HCT116 (cell line): Measurements from ENCODE around the gene TAC1. TPM values are rescaled to one million over a fixed set of nuclear protein-coding genes. Genes with fewer than 3 reads are reported as not detected.

Experiments
- ATAC-seq: fragments of 200-7000 bp; cut with Tn5 transposase; 2 replicates; pipeline ENCODE4 v1.9.1; 2020; ENCODE audit warnings: mild to moderate bottlenecking, moderate library complexity
- BruUV-seq: library from RNA; stranded (reverse); fragments of 400-500 nt; replicated peaks from 2 replicates; lab custom pipeline; 2021; lab: Mats Ljungman, UMichigan
- CTCF ChIA-PET: fragments of 300-600 bp; sonication (Branson Sonifier 250); formaldehyde crosslinking; loops from one replicate; lab custom pipeline; 2021; ENCODE audit warnings: antibody characterized with exemption; lab: Charles Lee
- POLR2A ChIA-PET: fragments of 300-600, 350-600 bp; sonication (Branson Sonifier 250); formaldehyde crosslinking; loops from one replicate; lab custom pipeline; 2021; ENCODE audit warnings: antibody characterized with exemption; lab: Charles Lee
- RAD21 ChIA-PET, 2 experiments: fragments of 300-600 bp; sonication (Branson Sonifier 250); formaldehyde crosslinking; loops; one replicate each; lab custom pipeline; 2023; ENCODE audit warnings: low total read pairs in 2 of 2; ENCODE audit not compliant: uncharacterized antibody in 2 of 2, unreplicated experiment in 2 of 2, low non-redundant PET in 1 of 2; lab: Charles Lee
- DNase-seq: peaks from one replicate; pipeline ENCODE4 v3.0.0-alpha.2; 2010; ENCODE audit warnings: low read depth, low spot score
- H2AFZ ChIP-seq: fragments of 200-600 bp; shearing (Covaris generic), sonication (generic); 2 replicates; pipeline ENCODE4 v1.6.1; 2017; ENCODE audit warnings: low read depth, mixed run types, mixed read lengths, antibody characterized with exemption, low read length; ENCODE audit not compliant: poor library complexity, severe bottlenecking
- H3K27ac ChIP-seq: 2 replicates; pipeline ENCODE4 v1.5.1; 2012; ENCODE audit warnings: low read depth, low read length
- H3K27me3 ChIP-seq: fragments of 200-600 bp; sonication (generic); 2 replicates; pipeline ENCODE4 v1.6.1; 2016; ENCODE audit warnings: mixed run types, low read length, mixed read lengths; ENCODE audit not compliant: insufficient read depth
- H3K36me3 ChIP-seq, 2 experiments: fragments of 200-500 bp in 1 of 2; fragments of 200-600 bp in 1 of 2; sonication (Bioruptor generic) in 1 of 2; sonication (generic) in 1 of 2; 2 replicates each; pipeline versions ENCODE4 v1.5.1 to v1.6.1; 2014 to 2016; ENCODE audit warnings: low read length in 2 of 2, inconsistent platforms in 1 of 2, mixed read lengths in 1 of 2, mixed run types in 1 of 2; ENCODE audit not compliant: insufficient read depth in 2 of 2, control insufficient read depth in 1 of 2
- H3K4me1 ChIP-seq, 2 experiments: fragments of 200-600 bp in 1 of 2; sonication (generic) in 1 of 2; 2 replicates each; pipeline versions ENCODE4 v1.5.1 to v1.6.1; 2012 to 2017; ENCODE audit warnings: low read length in 2 of 2, inconsistent platforms in 1 of 2, mild to moderate bottlenecking in 1 of 2, mixed read lengths in 1 of 2, mixed run types in 1 of 2, moderate library complexity in 1 of 2; ENCODE audit not compliant: insufficient read depth in 2 of 2, control insufficient read depth in 1 of 2
- H3K4me2 ChIP-seq: fragments of 200-600 bp; sonication (generic); 2 replicates; pipeline ENCODE4 v1.6.1; 2017; ENCODE audit warnings: mixed run types, low read length, mixed read lengths
- H3K4me3 ChIP-seq, 2 experiments: fragments of 200-600 bp in 1 of 2; sonication (generic) in 1 of 2; replicated peaks in 1 of 2; 2 replicates each; pipeline ENCODE4 v1.5.1; 2011 to 2016; ENCODE audit warnings: low read length in 2 of 2, control low read depth in 1 of 2, low read depth in 1 of 2, mild to moderate bottlenecking in 1 of 2, mixed read lengths in 1 of 2, mixed run types in 1 of 2
- H3K79me2 ChIP-seq: fragments of 200-600 bp; sonication (generic); 2 replicates; pipeline ENCODE4 v1.6.1; 2017; ENCODE audit warnings: mild to moderate bottlenecking, mixed run types, low read length, moderate library complexity, mixed read lengths; ENCODE audit not compliant: insufficient read depth
- H3K9ac ChIP-seq: fragments of 200-600 bp; sonication (generic); 2 replicates; pipeline ENCODE4 v1.6.1; 2016; ENCODE audit warnings: low read length, mixed read lengths
- H3K9me2 ChIP-seq: fragments of 200-600 bp; sonication (generic), shearing (Covaris generic); 2 replicates; pipeline ENCODE4 v1.6.1; 2017; ENCODE audit warnings: mixed run types, mild to moderate bottlenecking, moderate library complexity; ENCODE audit not compliant: insufficient read depth
- H3K9me3 ChIP-seq, 2 experiments: fragments of 200-500 bp in 1 of 2; fragments of 200-600 bp in 1 of 2; sonication (Bioruptor generic) in 1 of 2; sonication (generic) in 1 of 2; 2 replicates each; pipeline ENCODE4 v1.6.1; 2014 to 2017; ENCODE audit warnings: low read length in 2 of 2, mixed read lengths in 2 of 2, inconsistent platforms in 1 of 2, low read depth in 1 of 2, mild to moderate bottlenecking in 1 of 2, mixed run types in 1 of 2, moderate library complexity in 1 of 2; ENCODE audit not compliant: control insufficient read depth in 1 of 2, insufficient read depth in 1 of 2
- H4K20me1 ChIP-seq: fragments of 200-600 bp; sonication (generic), shearing (Covaris generic); 2 replicates; pipeline ENCODE4 v1.6.1; 2017; ENCODE audit warnings: mixed run types, mild to moderate bottlenecking, moderate library complexity; ENCODE audit not compliant: insufficient read depth
- CBX3 ChIP-seq: IDR thresholded peaks from 2 replicates; pipeline ENCODE4 v1.6.1; 2012; ENCODE audit warnings: low read depth
- CEBPB ChIP-seq: IDR thresholded peaks from 2 replicates; pipeline ENCODE4 v1.6.1; 2012; ENCODE audit warnings: low read depth
- FOSL1 ChIP-seq: IDR thresholded peaks from 2 replicates; pipeline ENCODE4 v1.6.1; 2012; ENCODE audit warnings: low read depth
- JUND ChIP-seq: IDR thresholded peaks from 2 replicates; pipeline ENCODE4 v1.6.1; 2012
- POLR2AphosphoS5 ChIP-seq: IDR thresholded peaks from 2 replicates; pipeline ENCODE4 v1.6.1; 2011; ENCODE audit warnings: mild to moderate bottlenecking, low read depth, low read length, moderate library complexity
- RAD21 ChIP-seq: IDR thresholded peaks from 2 replicates; pipeline ENCODE4 v1.6.1; 2012; ENCODE audit warnings: low read depth, mild to moderate bottlenecking
- SIN3A ChIP-seq: IDR thresholded peaks from 2 replicates; pipeline ENCODE4 v1.6.1; 2012; ENCODE audit warnings: low read depth
- SRF ChIP-seq: IDR thresholded peaks from 2 replicates; pipeline ENCODE4 v1.6.1; 2012; ENCODE audit warnings: low read depth
- TCF7L2 ChIP-seq: IDR thresholded peaks from 2 replicates; pipeline ENCODE4 v1.7.0; 2011; ENCODE audit warnings: borderline replicate concordance, inconsistent platforms; ENCODE audit not compliant: insufficient read depth, insufficient read length; ENCODE audit errors: extremely low read depth
- intact Hi-C: fragments of 100-400 bp; cut with micrococcal nuclease; formaldehyde crosslinking; loops from 2 replicates; pipeline ENCODE4 v1.10.0; 2022
- total RNA-seq: library from RNA; stranded (reverse); gene quantifications from one replicate; pipeline ENCODE4 v1.2.1, GENCODE V29; 2021; ENCODE audit not compliant: unreplicated experiment
- TF ChIP-seq, protein P1 (sequence below): IDR thresholded peaks from 2 replicates; pipeline ENCODE4 v1.6.1; 2011; ENCODE audit warnings: mild to moderate bottlenecking, low read length, moderate library complexity; ENCODE audit not compliant: insufficient replicate concordance; ENCODE audit errors: extremely low read depth

TAC1 gene
- total RNA-seq, 1 experiment from 2014 or later: not detected

- TF ChIP-seq TCF7L2 (no peak), RAD21 (no peak)
Measured at GRCh38 chr7:97732565-97733275, 834 bp downstream of the TAC1 start (continued).

DNA sequence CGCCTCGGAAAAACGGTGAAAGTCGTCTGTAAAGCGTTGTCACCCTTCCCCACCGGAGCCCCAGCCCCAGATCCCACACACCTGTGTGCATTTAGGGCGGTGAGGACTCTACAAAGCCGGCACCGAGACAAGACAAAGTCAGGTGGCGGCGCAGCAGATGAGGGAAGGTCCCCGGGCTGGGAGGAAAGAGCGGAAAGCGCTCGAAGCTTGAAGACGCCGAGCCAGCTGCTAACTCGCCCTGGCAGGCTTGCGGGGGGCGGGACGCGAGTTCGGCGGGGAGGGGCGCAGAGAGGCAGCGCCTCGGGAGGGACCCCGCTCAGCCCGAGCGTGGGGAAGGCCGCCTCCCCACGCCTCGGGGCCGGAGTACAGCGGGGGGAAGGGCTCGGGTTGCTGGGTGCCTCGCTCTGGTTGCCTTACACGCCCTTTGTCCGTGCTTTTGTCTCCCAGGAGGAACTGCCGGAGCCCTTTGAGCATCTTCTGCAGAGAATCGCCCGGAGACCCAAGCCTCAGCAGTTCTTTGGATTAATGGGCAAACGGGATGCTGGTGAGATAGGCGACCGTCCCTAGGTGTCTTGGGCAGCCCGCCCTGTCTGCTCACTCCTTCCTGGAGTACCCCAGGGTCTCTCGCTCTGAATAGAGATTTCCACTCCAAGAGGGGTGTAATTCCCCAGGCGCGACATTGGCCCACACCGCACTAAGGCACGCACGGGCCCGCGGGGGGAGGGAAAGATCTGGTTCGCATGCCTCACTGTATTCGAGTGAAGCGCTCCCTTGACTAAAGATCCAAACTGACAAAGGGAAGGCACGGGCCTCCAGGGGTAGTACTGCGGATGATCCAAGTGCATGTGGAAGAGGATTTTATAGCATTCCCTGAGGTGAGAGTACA, 1.6 kb downstream of the TAC1 start:
- ATAC-seq (no peak), DNase-seq (no peak)
- Histone ChIP-seq H3K4me2 (no peak overlapping the region), H3K79me2 (no peaks in the 10 kb centered on the region), H2AFZ (no peak overlapping the region), H4K20me1 (no peaks in the 10 kb centered on the region), H3K36me3 (no peaks in the 10 kb centered on the region), H3K27ac (no peak overlapping the region), H3K4me3 (no peak overlapping the region), H3K4me1 (no peaks in the 10 kb centered on the region), H3K27me3 (peaks cover 10% of the 10 kb centered on the region; the same call in 1 of the 2 replicates), H3K9me2 (no peaks in the 10 kb centered on the region), H3K9ac (no peak overlapping the region), H3K9me3 (no peaks in the 10 kb centered on the region)
- no TSS peak for BruUV-seq
- RAD21 ChIA-PET: no interaction called here
- no peak for TF ChIP-seq RAD21
- no peak for TF ChIP-seq SRF
- TF ChIP-seq SIN3A: no peak
- TF ChIP-seq, protein P1, sequence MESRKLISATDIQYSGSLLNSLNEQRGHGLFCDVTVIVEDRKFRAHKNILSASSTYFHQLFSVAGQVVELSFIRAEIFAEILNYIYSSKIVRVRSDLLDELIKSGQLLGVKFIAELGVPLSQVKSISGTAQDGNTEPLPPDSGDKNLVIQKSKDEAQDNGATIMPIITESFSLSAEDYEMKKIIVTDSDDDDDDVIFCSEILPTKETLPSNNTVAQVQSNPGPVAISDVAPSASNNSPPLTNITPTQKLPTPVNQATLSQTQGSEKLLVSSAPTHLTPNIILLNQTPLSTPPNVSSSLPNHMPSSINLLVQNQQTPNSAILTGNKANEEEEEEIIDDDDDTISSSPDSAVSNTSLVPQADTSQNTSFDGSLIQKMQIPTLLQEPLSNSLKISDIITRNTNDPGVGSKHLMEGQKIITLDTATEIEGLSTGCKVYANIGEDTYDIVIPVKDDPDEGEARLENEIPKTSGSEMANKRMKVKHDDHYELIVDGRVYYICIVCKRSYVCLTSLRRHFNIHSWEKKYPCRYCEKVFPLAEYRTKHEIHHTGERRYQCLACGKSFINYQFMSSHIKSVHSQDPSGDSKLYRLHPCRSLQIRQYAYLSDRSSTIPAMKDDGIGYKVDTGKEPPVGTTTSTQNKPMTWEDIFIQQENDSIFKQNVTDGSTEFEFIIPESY: no peak
- no peak for TF ChIP-seq FOSL1
- TF ChIP-seq POLR2AphosphoS5: no peak
- no peak for TF ChIP-seq CBX3
- TF ChIP-seq CEBPB: no peak
- TF ChIP-seq JUND: no peak
- intact Hi-C loops: no loop called here
- POLR2A ChIA-PET: no interaction called here
- CTCF ChIA-PET: no interaction called here
